GM21619 (cell line): ENCODE data around the gene DGKE.

Experiments
- ATAC-seq: cut with Tn5 transposase; IDR thresholded peaks from one replicate; pipeline ENCODE4 v1.9.1; 2021; ENCODE audit not compliant: unreplicated experiment

The DGKE gene

GRCh38 chr17:56845934-56846333, 12.0 kb downstream of the DGKE start:
- ATAC-seq: no peak

GRCh38 chr17:56847106-56847505, 13.2 kb downstream of the DGKE start:
- no peak for ATAC-seq

- no peak for ATAC-seq
These were observed 15.2 kb downstream of the DGKE start for GRCh38 chr17:56849131-56849530.

- ATAC-seq: no peak
These were observed 16.6 kb downstream of the DGKE start for GRCh38 chr17:56850591-56850990.

GRCh38 chr17:56851008-56851407, 17.1 kb downstream of the DGKE start:
- no peak for ATAC-seq

- ATAC-seq: no peak
These were observed 27.9 kb downstream of the DGKE start for GRCh38 chr17:56861899-56862298.

GRCh38 chr17:56863974-56864373, 30.0 kb downstream of the DGKE start:
- ATAC-seq: no peak

GRCh38 chr17:56866076-56866475, 32.1 kb downstream of the DGKE start:
- no peak for ATAC-seq

- ATAC-seq: no peak
These were observed 32.5 kb downstream of the DGKE start for GRCh38 chr17:56866496-56866895.

- ATAC-seq: no peak
These were observed 34.0 kb downstream of the DGKE start for GRCh38 chr17:56867948-56868376.

GRCh38 chr17:56868716-56869115, 34.8 kb downstream of the DGKE start:
- no peak for ATAC-seq

- no peak for ATAC-seq
These were observed 36.2 kb downstream of the DGKE start for GRCh38 chr17:56870081-56870651.

GRCh38 chr17:56876766-56877179, 42.8 kb downstream of the DGKE start:
- ATAC-seq: no peak

- ATAC-seq: no peak
These were observed 45.3 kb downstream of the DGKE start for GRCh38 chr17:56879280-56879679.

GRCh38 chr17:56880133-56880532, 46.2 kb downstream of the DGKE start:
- ATAC-seq: no peak

- ATAC-seq: no peak
These were observed 46.6 kb downstream of the DGKE start for GRCh38 chr17:56880571-56880970.

- no peak for ATAC-seq
These were observed 47.8 kb downstream of the DGKE start for GRCh38 chr17:56881685-56882295.

GRCh38 chr17:56883616-56884015, 49.7 kb downstream of the DGKE start:
- ATAC-seq: no peak

GRCh38 chr17:56884483-56885311, 50.7 kb downstream of the DGKE start:
- ATAC-seq: no peak

GRCh38 chr17:56885312-56885657, 51.3 kb downstream of the DGKE start:
- no peak for ATAC-seq

GRCh38 chr17:56886288-56886731, 52.4 kb downstream of the DGKE start:
- ATAC-seq: no peak

- no peak for ATAC-seq
These were observed 53.2 kb downstream of the DGKE start for GRCh38 chr17:56887105-56887504.
